Measurements from ENCODE around the gene ACOT7.
A peak's percentile ranks its signal among the peaks of the same experiment; 100 is the strongest.

Gene ACOT7

DNA sequence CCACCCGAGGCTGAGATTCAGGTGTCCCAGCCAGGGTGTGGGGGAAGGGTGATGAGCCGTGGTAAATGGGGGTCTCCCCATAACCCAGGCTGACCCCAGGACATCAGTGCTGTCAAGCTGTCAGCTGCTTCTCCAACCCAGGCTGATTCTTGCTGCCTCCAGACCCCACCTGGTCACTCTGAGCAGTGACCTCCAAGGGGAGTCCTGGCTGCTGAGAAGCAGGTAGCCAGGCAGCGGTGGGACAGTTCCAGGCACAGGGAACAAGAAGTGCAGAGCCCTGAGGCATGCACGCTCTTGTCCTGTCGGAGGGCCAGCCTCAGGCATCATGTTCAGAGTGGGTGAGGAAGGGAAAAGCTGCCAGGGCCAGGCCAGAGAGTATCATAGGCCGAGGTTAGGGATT is 32.1 kb upstream of the ACOT7 start:
- TF ChIP-seq FOXP2 (optimal IDR thresholded peaks at IDR 0.05; ENCODE audit: control extremely low read depth, extremely low read length, insufficient read depth) (no peak), EZH2 (IDR thresholded peaks at IDR 0.05) (no peak), POLR2AphosphoS5 (IDR thresholded peaks at IDR 0.05; ENCODE audit: borderline replicate concordance, low read depth, low read length) (no peak)
- DNase-seq (ENCODE audit: low read depth, low spot score), result no peak
- H3K27ac ChIP-seq, result no peak overlapping the region
- H3K9me3 ChIP-seq (ENCODE audit: low read depth, low read length), result no peaks in the 10 kb centered on the region
- H3K36me3 ChIP-seq (ENCODE audit: insufficient read depth, low read length), result no peaks in the 10 kb centered on the region
- H3K9ac ChIP-seq (ENCODE audit: insufficient read length), result no peak overlapping the region
- H3K4me3 ChIP-seq, result no peak overlapping the region

DNA sequence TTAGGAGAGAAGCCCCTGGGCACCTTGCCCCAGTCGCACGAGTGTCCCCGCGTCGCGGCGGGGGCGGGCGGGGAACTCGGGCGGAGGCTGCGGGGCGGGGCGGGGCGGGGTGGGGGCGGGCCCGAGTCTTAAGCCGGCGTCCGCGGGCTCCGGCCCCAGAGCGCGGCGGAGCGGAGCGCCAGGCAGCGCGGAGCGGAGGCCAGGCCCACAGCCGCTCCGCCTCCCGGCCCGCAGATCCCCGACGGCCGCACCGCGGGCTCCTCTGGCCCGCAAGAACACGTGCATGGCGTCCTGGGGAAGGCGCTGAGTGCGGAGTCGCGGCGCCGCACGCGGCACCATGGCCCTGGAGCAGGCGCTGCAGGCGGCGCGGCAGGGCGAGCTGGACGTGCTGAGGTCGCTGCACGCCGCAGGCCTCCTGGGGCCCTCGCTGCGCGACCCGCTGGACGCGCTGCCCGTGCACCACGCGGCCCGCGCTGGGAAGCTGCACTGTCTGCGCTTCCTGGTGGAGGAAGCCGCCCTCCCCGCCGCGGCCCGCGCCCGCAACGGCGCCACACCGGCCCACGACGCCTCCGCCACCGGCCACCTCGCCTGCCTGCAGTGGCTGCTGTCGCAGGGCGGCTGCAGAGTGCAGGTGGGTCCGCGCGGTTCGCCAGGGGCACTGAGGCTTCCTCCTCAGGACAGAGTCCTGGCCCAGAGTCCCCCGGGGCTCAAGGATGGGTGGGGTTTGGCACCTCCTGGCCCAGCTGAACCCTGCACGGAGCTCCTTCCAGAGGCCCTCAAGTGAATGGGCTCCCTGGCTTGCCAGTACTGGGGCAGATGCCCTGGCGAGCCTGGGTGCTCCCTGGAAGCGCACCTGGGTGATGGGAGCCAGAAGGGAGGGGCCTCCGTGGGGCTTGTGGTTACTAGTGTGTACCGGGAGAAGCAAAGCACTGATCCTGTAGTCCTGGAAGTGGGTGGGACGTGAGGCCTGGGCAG is 31.3 kb upstream of the ACOT7 start, which contains the start of gene ESPN:
Gene ESPN (plus strand): TSS at position 158 of the 975 bp plus-strand sequence. CDS start 180 bp downstream, at position 338.
- DNase-seq (ENCODE audit: low read depth, low spot score), result no peak
- Histone ChIP-seq H3K4me3 (peak within 1 kb of the TSS; percentile 42; the same call in 1 of the 2 replicates), H3K9me3 (ENCODE audit: low read depth, low read length) (no peaks in the 10 kb centered on the region), H3K27ac (no peak within 1 kb of the TSS), H3K9ac (ENCODE audit: insufficient read length) (no peak within 1 kb of the TSS), H3K36me3 (ENCODE audit: insufficient read depth, low read length) (no peaks in the 10 kb centered on the region)
- TF ChIP-seq EZH2 (IDR thresholded peaks at IDR 0.05), result no peak
- no peak for TF ChIP-seq POLR2AphosphoS5 (IDR thresholded peaks at IDR 0.05; ENCODE audit: borderline replicate concordance, low read depth, low read length)
- no peak for TF ChIP-seq FOXP2 (optimal IDR thresholded peaks at IDR 0.05; ENCODE audit: control extremely low read depth, extremely low read length, insufficient read depth)

- DNase-seq (ENCODE audit: low read depth, low spot score), result no peak
- no peak overlapping the region for H3K9ac ChIP-seq (ENCODE audit: insufficient read length)
- no peaks in the 10 kb centered on the region for H3K36me3 ChIP-seq (ENCODE audit: insufficient read depth, low read length)
- no peaks in the 10 kb centered on the region for H3K9me3 ChIP-seq (ENCODE audit: low read depth, low read length)
- TF ChIP-seq EZH2 (IDR thresholded peaks at IDR 0.05), result peak; percentile 87
- no peak for TF ChIP-seq FOXP2 (optimal IDR thresholded peaks at IDR 0.05; ENCODE audit: control extremely low read depth, extremely low read length, insufficient read depth)
- TF ChIP-seq POLR2AphosphoS5 (IDR thresholded peaks at IDR 0.05; ENCODE audit: borderline replicate concordance, low read depth, low read length), result no peak
- H3K27ac ChIP-seq, result no peak overlapping the region
- H3K4me3 ChIP-seq, result 0 out of 2 replicates have a peak overlapping the region, but pooled peaks have one; percentile 9
These were observed 30.5 kb upstream of the ACOT7 start for GRCh38 chr1:6424000-6424565.

GRCh38 chr1:6423321-6423999 is 29.9 kb upstream of the ACOT7 start:
- Histone ChIP-seq H3K9ac (ENCODE audit: insufficient read length) (no peak overlapping the region), H3K4me3 (0 out of 2 replicates have a peak overlapping the region, but pooled peaks have one; percentile 9), H3K36me3 (ENCODE audit: insufficient read depth, low read length) (no peaks in the 10 kb centered on the region), H3K9me3 (ENCODE audit: low read depth, low read length) (no peaks in the 10 kb centered on the region), H3K27ac (no peak overlapping the region)
- no peak for DNase-seq (ENCODE audit: low read depth, low spot score)
- TF ChIP-seq EZH2 (IDR thresholded peaks at IDR 0.05) (no peak), FOXP2 (optimal IDR thresholded peaks at IDR 0.05; ENCODE audit: control extremely low read depth, extremely low read length, insufficient read depth) (no peak), POLR2AphosphoS5 (IDR thresholded peaks at IDR 0.05; ENCODE audit: borderline replicate concordance, low read depth, low read length) (no peak)

DNA sequence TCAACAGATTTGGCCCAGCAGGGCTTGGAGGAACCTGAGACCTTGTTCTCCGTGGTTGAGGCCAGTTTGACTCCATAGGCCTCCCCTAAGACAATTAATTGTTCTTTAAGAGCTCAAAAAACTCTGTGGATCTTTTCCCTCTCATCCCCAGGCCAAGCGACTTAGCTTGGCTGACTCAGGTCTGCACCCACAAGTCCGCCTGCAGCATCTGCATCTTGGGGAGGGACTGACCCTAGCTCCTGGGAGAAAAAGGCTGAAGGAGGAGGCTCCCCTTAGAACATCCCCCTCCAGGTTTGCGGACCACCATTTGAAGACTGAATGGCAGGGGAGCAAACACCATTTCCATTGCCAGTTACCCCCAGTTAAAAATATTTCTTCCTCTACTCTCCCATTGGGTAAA is 27.7 kb upstream of the ACOT7 start:
- TF ChIP-seq EZH2 (IDR thresholded peaks at IDR 0.05) (no peak), POLR2AphosphoS5 (IDR thresholded peaks at IDR 0.05; ENCODE audit: borderline replicate concordance, low read depth, low read length) (no peak), FOXP2 (optimal IDR thresholded peaks at IDR 0.05; ENCODE audit: control extremely low read depth, extremely low read length, insufficient read depth) (no peak)
- H3K9me3 ChIP-seq (ENCODE audit: low read depth, low read length), result no peaks in the 10 kb centered on the region
- no peak overlapping the region for H3K27ac ChIP-seq
- H3K9ac ChIP-seq (ENCODE audit: insufficient read length), result no peak overlapping the region
- no peak overlapping the region for H3K4me3 ChIP-seq
- no peak for DNase-seq (ENCODE audit: low read depth, low spot score)
- no peaks in the 10 kb centered on the region for H3K36me3 ChIP-seq (ENCODE audit: insufficient read depth, low read length)

- H3K9me3 ChIP-seq (ENCODE audit: low read depth, low read length), result no peaks in the 10 kb centered on the region
- no peak overlapping the region for H3K27ac ChIP-seq
- no peak overlapping the region for H3K9ac ChIP-seq (ENCODE audit: insufficient read length)
These were observed 27.0 kb upstream of the ACOT7 start for GRCh38 chr1:6420454-6421042.

GRCh38 chr1:6419804-6420453 is 26.4 kb upstream of the ACOT7 start, which contains the start of gene HES2:
Gene HES2 (minus strand): TSS chr1:6419919. CDS start chr1:6419820, 99 bp downstream.
- TF ChIP-seq FOXP2 (optimal IDR thresholded peaks at IDR 0.05; ENCODE audit: control extremely low read depth, extremely low read length, insufficient read depth), result no peak
- no peak for DNase-seq (ENCODE audit: low read depth, low spot score)
- peak within 1 kb of the TSS; percentile 28; the same call in 1 of the 2 replicates for H3K4me3 ChIP-seq
- no peaks in the 10 kb centered on the region for H3K36me3 ChIP-seq (ENCODE audit: insufficient read depth, low read length)
- no peak within 1 kb of the TSS for H3K9ac ChIP-seq (ENCODE audit: insufficient read length)
- no peaks in the 10 kb centered on the region for H3K9me3 ChIP-seq (ENCODE audit: low read depth, low read length)
- H3K27ac ChIP-seq, result no peak within 1 kb of the TSS

More at GRCh38 chr1:6420454-6421042, 27.0 kb upstream of the ACOT7 start:
- TF ChIP-seq POLR2AphosphoS5 (IDR thresholded peaks at IDR 0.05; ENCODE audit: borderline replicate concordance, low read depth, low read length) (no peak), EZH2 (IDR thresholded peaks at IDR 0.05) (no peak), FOXP2 (optimal IDR thresholded peaks at IDR 0.05; ENCODE audit: control extremely low read depth, extremely low read length, insufficient read depth) (no peak)
- no peak for DNase-seq (ENCODE audit: low read depth, low spot score)
- Histone ChIP-seq H3K4me3 (peak overlapping the region; percentile 22; the same call in 1 of the 2 replicates), H3K36me3 (ENCODE audit: insufficient read depth, low read length) (no peaks in the 10 kb centered on the region)
